ENCODE measurements around the gene NRG3. TPM values are rescaled to one million over a fixed set of nuclear protein-coding genes. Genes with fewer than 3 reads are reported as not detected.

NRG3 gene
- total RNA-seq, 1 donor from 2014 or later: not detected

- Histone ChIP-seq H3K36me3 (ENCODE audit: control insufficient read depth, insufficient read depth, low read length) (no peaks in the 10 kb centered on the region), H3K4me3 (ENCODE audit: low read depth, low read length) (no peak overlapping the region), H3K27me3 (ENCODE audit: control insufficient read depth, insufficient read depth, low read length) (no peaks in the 10 kb centered on the region)
- DNase-seq (ENCODE audit: low read depth) (no peak), FAIRE-seq (no peak)
- TF ChIP-seq, protein P1, sequence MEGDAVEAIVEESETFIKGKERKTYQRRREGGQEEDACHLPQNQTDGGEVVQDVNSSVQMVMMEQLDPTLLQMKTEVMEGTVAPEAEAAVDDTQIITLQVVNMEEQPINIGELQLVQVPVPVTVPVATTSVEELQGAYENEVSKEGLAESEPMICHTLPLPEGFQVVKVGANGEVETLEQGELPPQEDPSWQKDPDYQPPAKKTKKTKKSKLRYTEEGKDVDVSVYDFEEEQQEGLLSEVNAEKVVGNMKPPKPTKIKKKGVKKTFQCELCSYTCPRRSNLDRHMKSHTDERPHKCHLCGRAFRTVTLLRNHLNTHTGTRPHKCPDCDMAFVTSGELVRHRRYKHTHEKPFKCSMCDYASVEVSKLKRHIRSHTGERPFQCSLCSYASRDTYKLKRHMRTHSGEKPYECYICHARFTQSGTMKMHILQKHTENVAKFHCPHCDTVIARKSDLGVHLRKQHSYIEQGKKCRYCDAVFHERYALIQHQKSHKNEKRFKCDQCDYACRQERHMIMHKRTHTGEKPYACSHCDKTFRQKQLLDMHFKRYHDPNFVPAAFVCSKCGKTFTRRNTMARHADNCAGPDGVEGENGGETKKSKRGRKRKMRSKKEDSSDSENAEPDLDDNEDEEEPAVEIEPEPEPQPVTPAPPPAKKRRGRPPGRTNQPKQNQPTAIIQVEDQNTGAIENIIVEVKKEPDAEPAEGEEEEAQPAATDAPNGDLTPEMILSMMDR (IDR thresholded peaks at IDR 0.05; ENCODE audit: insufficient read depth, low read length, severe bottlenecking): no peak
Observed at GRCh38 chr10:82171899-82172298, 296.9 kb downstream of the NRG3 start.

- FAIRE-seq (no peak), DNase-seq (ENCODE audit: low read depth) (no peak)
- Histone ChIP-seq H3K4me3 (ENCODE audit: low read depth, low read length) (no peak overlapping the region), H3K27me3 (ENCODE audit: control insufficient read depth, insufficient read depth, low read length) (no peaks in the 10 kb centered on the region), H3K36me3 (ENCODE audit: control insufficient read depth, insufficient read depth, low read length) (no peaks in the 10 kb centered on the region)
- TF ChIP-seq, protein P1 (IDR thresholded peaks at IDR 0.05; ENCODE audit: insufficient read depth, low read length, severe bottlenecking): no peak
Observed at GRCh38 chr10:82176587-82176986, 301.6 kb downstream of the NRG3 start.

GRCh38 chr10:82190432-82191260, 315.7 kb downstream of the NRG3 start:
- Histone ChIP-seq H3K4me3 (ENCODE audit: low read depth, low read length) (no peak overlapping the region), H3K36me3 (ENCODE audit: control insufficient read depth, insufficient read depth, low read length) (no peaks in the 10 kb centered on the region), H3K27me3 (ENCODE audit: control insufficient read depth, insufficient read depth, low read length) (no peaks in the 10 kb centered on the region)
- TF ChIP-seq, protein P1 (IDR thresholded peaks at IDR 0.05; ENCODE audit: insufficient read depth, low read length, severe bottlenecking): no peak
- no peak for DNase-seq (ENCODE audit: low read depth)
- no peak for FAIRE-seq

DNA sequence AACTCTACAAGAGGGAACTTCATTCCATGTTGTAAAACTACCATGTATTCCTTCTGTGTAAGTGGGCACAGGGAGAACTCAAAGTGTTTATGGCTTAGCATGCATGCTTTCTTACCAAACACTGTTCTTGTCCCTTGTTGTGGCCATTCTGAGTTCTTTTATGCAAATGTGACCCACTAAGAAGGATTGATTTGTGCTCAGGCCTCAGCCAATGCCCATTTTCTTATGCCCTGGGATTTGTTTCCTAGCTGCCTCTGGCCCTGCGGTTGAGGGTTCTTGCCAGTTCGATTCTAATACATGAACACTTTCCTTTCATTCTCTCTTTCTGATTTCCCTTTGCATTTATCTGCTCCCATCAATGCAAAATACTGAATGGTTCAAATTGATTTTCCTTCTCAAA, 316.7 kb downstream of the NRG3 start:
- Histone ChIP-seq H3K4me3 (ENCODE audit: low read depth, low read length) (no peak overlapping the region), H3K36me3 (ENCODE audit: control insufficient read depth, insufficient read depth, low read length) (no peaks in the 10 kb centered on the region), H3K27me3 (ENCODE audit: control insufficient read depth, insufficient read depth, low read length) (no peaks in the 10 kb centered on the region)
- no peak for FAIRE-seq
- TF ChIP-seq, protein P1 (IDR thresholded peaks at IDR 0.05; ENCODE audit: insufficient read depth, low read length, severe bottlenecking): no peak
- DNase-seq (ENCODE audit: low read depth): no peak

DNA sequence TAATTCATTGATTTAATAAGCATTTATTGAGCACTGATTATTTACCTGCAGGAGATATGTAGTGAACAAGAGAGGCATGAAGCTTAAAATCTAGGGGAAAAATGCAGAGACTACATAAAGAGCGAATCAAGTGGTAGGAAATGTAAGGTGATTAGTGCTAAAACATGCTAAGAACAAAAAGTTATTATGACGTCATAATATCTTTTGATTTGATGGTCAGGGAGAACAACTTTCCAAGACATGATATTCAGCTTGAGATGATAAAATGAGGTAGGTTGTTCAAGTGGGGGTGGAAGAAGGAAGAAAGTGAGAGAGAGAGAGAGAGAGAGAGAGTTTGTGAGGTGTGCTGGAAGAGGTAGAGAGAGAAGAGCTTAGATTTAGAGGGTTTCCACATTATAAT, 317.7 kb downstream of the NRG3 start:
- no peak overlapping the region for H3K4me3 ChIP-seq (ENCODE audit: low read depth, low read length)
- no peaks in the 10 kb centered on the region for H3K36me3 ChIP-seq (ENCODE audit: control insufficient read depth, insufficient read depth, low read length)
- no peak for FAIRE-seq

More for the DNA sequence above, 317.7 kb downstream of the NRG3 start:
- TF ChIP-seq, protein P1 (IDR thresholded peaks at IDR 0.05; ENCODE audit: insufficient read depth, low read length, severe bottlenecking): no peak
- DNase-seq (ENCODE audit: low read depth): no peak
- no peaks in the 10 kb centered on the region for H3K27me3 ChIP-seq (ENCODE audit: control insufficient read depth, insufficient read depth, low read length)
